A673 (cell line): ENCODE data around the gene PRR15L.

ENCODE experiments used
- CTCF ChIP-seq: fragments of 300-800, 200-600 bp; sonication (generic); conservative IDR thresholded peaks from 2 replicates; pipeline ENCODE4 v1.5.1; 2017; ENCODE audit warnings: low read depth, mild to moderate bottlenecking, antibody characterized with exemption, low read length, moderate library complexity, mixed read lengths
- EZH2 ChIP-seq: fragments of 200-600 bp; sonication (generic); IDR thresholded peaks from 2 replicates; pipeline ENCODE4 v1.6.1; 2017; ENCODE audit warnings: borderline replicate concordance, low read depth, mild to moderate bottlenecking, mixed read lengths, antibody characterized with exemption, low read length; ENCODE audit not compliant: poor library complexity, severe bottlenecking

- no peak for TF ChIP-seq CTCF
- no peak for TF ChIP-seq EZH2
Measured at GRCh38 chr17:47999582-47999981, 41.9 kb upstream of the PRR15L start.
